Renal cortex interstitium (tissue), 3 donors: ENCODE data around the gene OR4F6. TPM values are rescaled to one million over a fixed set of nuclear protein-coding genes. Genes with fewer than 3 reads are reported as not detected.

Source experiments
- polyA plus RNA-seq, 3 donors: library from polyadenylated mRNA; unstranded; fragments of 120-200 nt; gene quantifications; one replicate each; pipeline ENCODE4 v1.2.1, GENCODE V29; 2013; ENCODE audit not compliant: insufficient read length in 3 of 3

OR4F6 gene
- polyA plus RNA-seq, 3 donors, result not detected

Other genes starting within 250 kb of the OR4F6 start
- gene TM2D3, start 151.1 kb upstream of the OR4F6 start, polyA plus RNA-seq, result 10 to 100 TPM; 60.8 to 66.8 (median 62.6) TPM
- gene TARS3, start 79.0 kb upstream of the OR4F6 start, polyA plus RNA-seq, result 10 to 100 TPM; 20.3 to 25.0 (median 21.3) TPM
- gene OR4F15, start 8.7 kb downstream of the OR4F6 start, polyA plus RNA-seq, result not detected